ENCODE measurements around the gene ZPBP. TPM values are rescaled to one million over a fixed set of nuclear protein-coding genes. Genes with fewer than 3 reads are reported as not detected.

Gene ZPBP
- total RNA-seq, 1 experiment from 2014 or later = not detected

DNA sequence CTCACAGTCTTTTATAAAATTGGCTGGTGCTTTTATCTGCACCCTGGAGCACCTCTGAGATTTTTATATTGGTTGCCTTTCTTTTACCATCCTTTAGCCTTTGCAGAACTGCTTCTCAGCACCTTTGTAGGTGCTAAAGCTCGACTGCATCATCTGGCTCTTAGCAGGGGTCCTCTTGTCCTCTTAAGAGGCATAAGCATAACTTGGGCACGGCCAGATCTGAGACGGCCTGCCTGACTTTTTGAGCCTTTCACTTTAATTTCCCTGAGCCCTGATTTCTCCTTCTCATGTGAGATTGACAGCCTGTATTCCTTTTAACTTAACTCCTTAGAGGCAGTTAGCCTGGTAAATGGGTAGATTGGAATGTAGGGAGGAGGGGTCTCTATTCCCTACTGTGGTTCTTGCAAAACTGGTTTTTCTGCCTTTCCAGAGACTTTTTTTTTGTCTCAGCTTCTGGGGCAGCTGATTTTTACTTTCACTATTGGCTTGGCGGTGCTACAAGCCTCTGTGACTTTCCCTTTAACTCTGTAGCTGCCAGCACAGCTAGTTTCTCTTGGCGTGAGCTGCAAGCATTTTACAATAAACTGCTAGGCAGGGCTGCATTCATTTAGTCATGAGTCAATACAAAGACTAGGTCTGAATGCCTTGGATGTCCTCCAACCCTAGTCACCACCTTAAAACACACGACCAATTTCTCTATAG lies 24.0 kb downstream of the ZPBP start:
- Histone ChIP-seq H3K9me3 (ENCODE audit: control insufficient read depth, insufficient read depth, low read depth, low read length) (peaks cover 7% of the 10 kb centered on the region), H3K27me3 (ENCODE audit: control insufficient read depth, insufficient read depth, low read length) (no peaks in the 10 kb centered on the region), H3K36me3 (ENCODE audit: control insufficient read depth, insufficient read depth, low read length) (no peaks in the 10 kb centered on the region), H3K4me1 (ENCODE audit: control insufficient read depth, insufficient read depth, low read length) (peaks cover 8% of the 10 kb centered on the region; the same call in 1 of the 2 replicates), H3K4me3 (ENCODE audit: low read depth in 2 of 2, low read length in 2 of 2) (peak overlapping the region; percentile 33 to 53), H3K27ac (ENCODE audit: low read length) (no peak overlapping the region)
- no peak for TF ChIP-seq POLR2AphosphoS5 (IDR thresholded peaks at IDR 0.05; ENCODE audit: low read depth, low read length)
- in situ Hi-C loops (cut with HindIII; ENCODE audit: low pct_unique_long_range_greater_than_20kb, low sequenced_read_pairs) (no loop called here), intact Hi-C loops (cut with micrococcal nuclease; ENCODE audit: unreplicated experiment) (no loop called here)
- BruUV-seq (replicated peaks) = no TSS peak
- DNase-seq (ENCODE audit: low read depth, low spot score) (peak; percentile 8), ATAC-seq (peak; percentile 82)
- ChIA-PET POLR2A (no interaction called here), CTCF (no interaction called here)

DNA sequence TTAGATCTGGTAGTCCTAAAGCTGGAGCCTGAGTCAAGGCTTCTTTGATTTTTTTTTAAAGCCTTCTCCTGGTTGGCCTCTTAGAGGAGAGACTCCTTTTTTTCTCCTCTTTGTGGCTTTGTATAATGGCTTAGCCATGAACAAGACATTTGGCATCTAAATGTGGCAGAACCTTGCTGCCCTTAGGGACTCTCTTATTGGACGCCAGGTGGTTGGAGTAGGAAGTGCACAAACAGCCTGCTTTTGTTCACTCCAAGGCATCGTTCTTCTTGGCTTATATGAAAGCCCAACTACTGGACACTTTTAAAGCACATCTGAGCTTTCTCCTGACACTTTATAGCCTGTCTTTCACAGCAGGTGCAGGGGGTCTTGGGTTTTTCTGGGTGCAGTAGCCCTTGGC lies 25.0 kb downstream of the ZPBP start:
- CTCF ChIA-PET = interaction anchor here (0.6 kb wide), 1 partner anchor 24 kb away, joined by 3 read pairs; no protein-coding TSS in a partner anchor
- no TSS peak for BruUV-seq (replicated peaks)
- intact Hi-C loops (cut with micrococcal nuclease; ENCODE audit: unreplicated experiment) = no loop called here

GRCh38 chr7:50062951-50063350 lies 30.1 kb downstream of the ZPBP start:
- peaks cover 7% of the 10 kb centered on the region; the same call in 1 of the 2 replicates for H3K9me3 ChIP-seq (ENCODE audit: control insufficient read depth, insufficient read depth, low read depth, low read length)
- ATAC-seq = no peak
- no TSS peak for BruUV-seq (replicated peaks)
- H3K27ac ChIP-seq (ENCODE audit: low read length) = no peak overlapping the region
- in situ Hi-C loops (cut with HindIII; ENCODE audit: low pct_unique_long_range_greater_than_20kb, low sequenced_read_pairs) (no loop called here), intact Hi-C loops (cut with micrococcal nuclease; ENCODE audit: unreplicated experiment) (no loop called here)
- DNase-seq (ENCODE audit: low read depth, low spot score) = no peak
- H3K4me1 ChIP-seq (ENCODE audit: control insufficient read depth, insufficient read depth, low read length) = no peaks in the 10 kb centered on the region
- H3K27me3 ChIP-seq (ENCODE audit: control insufficient read depth, insufficient read depth, low read length) = no peaks in the 10 kb centered on the region
- CTCF ChIA-PET = no interaction called here
- POLR2A ChIA-PET = no interaction called here
- TF ChIP-seq, protein P1, sequence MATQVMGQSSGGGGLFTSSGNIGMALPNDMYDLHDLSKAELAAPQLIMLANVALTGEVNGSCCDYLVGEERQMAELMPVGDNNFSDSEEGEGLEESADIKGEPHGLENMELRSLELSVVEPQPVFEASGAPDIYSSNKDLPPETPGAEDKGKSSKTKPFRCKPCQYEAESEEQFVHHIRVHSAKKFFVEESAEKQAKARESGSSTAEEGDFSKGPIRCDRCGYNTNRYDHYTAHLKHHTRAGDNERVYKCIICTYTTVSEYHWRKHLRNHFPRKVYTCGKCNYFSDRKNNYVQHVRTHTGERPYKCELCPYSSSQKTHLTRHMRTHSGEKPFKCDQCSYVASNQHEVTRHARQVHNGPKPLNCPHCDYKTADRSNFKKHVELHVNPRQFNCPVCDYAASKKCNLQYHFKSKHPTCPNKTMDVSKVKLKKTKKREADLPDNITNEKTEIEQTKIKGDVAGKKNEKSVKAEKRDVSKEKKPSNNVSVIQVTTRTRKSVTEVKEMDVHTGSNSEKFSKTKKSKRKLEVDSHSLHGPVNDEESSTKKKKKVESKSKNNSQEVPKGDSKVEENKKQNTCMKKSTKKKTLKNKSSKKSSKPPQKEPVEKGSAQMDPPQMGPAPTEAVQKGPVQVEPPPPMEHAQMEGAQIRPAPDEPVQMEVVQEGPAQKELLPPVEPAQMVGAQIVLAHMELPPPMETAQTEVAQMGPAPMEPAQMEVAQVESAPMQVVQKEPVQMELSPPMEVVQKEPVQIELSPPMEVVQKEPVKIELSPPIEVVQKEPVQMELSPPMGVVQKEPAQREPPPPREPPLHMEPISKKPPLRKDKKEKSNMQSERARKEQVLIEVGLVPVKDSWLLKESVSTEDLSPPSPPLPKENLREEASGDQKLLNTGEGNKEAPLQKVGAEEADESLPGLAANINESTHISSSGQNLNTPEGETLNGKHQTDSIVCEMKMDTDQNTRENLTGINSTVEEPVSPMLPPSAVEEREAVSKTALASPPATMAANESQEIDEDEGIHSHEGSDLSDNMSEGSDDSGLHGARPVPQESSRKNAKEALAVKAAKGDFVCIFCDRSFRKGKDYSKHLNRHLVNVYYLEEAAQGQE (IDR thresholded peaks at IDR 0.05; ENCODE audit: insufficient read depth in 1 of 2, low read depth in 2 of 2, low read length in 1 of 2) = no peak
- no peak for TF ChIP-seq TCF7L2 (IDR thresholded peaks at IDR 0.05; ENCODE audit: low read depth, low read length)
- no peak for TF ChIP-seq POLR2AphosphoS5 (IDR thresholded peaks at IDR 0.05; ENCODE audit: low read depth, low read length)
- no peak for TF ChIP-seq SIN3A (IDR thresholded peaks at IDR 0.05; ENCODE audit: borderline replicate concordance, insufficient read depth, low read depth, low read length)
- no peak for TF ChIP-seq CTCF (IDR thresholded peaks at IDR 0.05)
- no peaks in the 10 kb centered on the region for H3K36me3 ChIP-seq (ENCODE audit: control insufficient read depth, insufficient read depth, low read length)
- no peak overlapping the region for H3K4me3 ChIP-seq (ENCODE audit: low read depth in 2 of 2, low read length in 2 of 2)

More for the DNA sequence above, 25.0 kb downstream of the ZPBP start:
- Histone ChIP-seq H3K9me3 (ENCODE audit: control insufficient read depth, insufficient read depth, low read depth, low read length) (peaks cover 11% of the 10 kb centered on the region), H3K4me3 (ENCODE audit: low read depth in 2 of 2, low read length in 2 of 2) (peak overlapping the region in 1 of 2 experiments; percentile 53; a peak in 1 of 4 replicates), H3K27me3 (ENCODE audit: control insufficient read depth, insufficient read depth, low read length) (no peaks in the 10 kb centered on the region), H3K36me3 (ENCODE audit: control insufficient read depth, insufficient read depth, low read length) (no peaks in the 10 kb centered on the region), H3K27ac (ENCODE audit: low read length) (no peak overlapping the region), H3K4me1 (ENCODE audit: control insufficient read depth, insufficient read depth, low read length) (peaks cover 8% of the 10 kb centered on the region; the same call in 1 of the 2 replicates)
- DNase-seq (ENCODE audit: low read depth, low spot score) = no peak
- ATAC-seq = peak; percentile 69; the same call in 1 of the 2 replicates
- POLR2A ChIA-PET = no interaction called here
- in situ Hi-C loops (cut with HindIII; ENCODE audit: low pct_unique_long_range_greater_than_20kb, low sequenced_read_pairs) = no loop called here
- TF ChIP-seq CTCF (IDR thresholded peaks at IDR 0.05) = peak; percentile 43
- TF ChIP-seq POLR2AphosphoS5 (IDR thresholded peaks at IDR 0.05; ENCODE audit: low read depth, low read length) = no peak

All from Panc1 (cell line).